GM21515 (cell line): ENCODE data around the gene SUSD3.

Source experiments
- ATAC-seq: cut with Tn5 transposase; IDR thresholded peaks from one replicate; pipeline ENCODE4 v1.9.1; 2021; ENCODE audit not compliant: unreplicated experiment

Gene SUSD3

GRCh38 chr9:93134015-93134739, 75.7 kb downstream of the SUSD3 start, which contains the start of gene NINJ1:
TSS of gene NINJ1 (minus strand) at chr9:93134251. CDS start at chr9:93134217, 34 bp downstream.
- ATAC-seq: peak; percentile 69
